ENCODE measurements around the gene C2orf80. TPM values are rescaled to one million over a fixed set of nuclear protein-coding genes. Genes with fewer than 3 reads are reported as not detected.
A peak's percentile ranks its signal among the peaks of the same experiment; 100 is the strongest.

The C2orf80 gene
- polyA plus RNA-seq, 1 of the 3 experiments (the other 2 are of a cell fraction), result not detected

DNA sequence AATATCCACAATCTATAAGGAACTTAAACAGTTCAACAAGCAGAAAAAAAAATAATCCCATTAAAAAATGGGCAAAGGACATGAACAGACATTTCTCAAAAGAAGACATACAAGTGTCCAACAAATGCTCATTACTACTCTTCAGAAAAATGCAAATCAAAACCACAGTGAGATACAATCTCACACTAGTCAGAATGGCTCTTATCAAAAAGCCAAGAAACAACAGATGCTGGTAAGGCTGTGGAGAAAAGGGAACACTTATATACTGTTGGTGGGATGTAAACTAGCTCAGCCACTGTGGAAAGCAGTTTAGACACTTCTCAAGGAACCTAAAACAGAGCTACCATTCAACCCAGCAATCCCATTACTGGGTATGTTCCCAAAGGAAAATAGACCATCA, 36.7 kb downstream of the C2orf80 start:
- DNase-seq, result no peak
- Histone ChIP-seq H2AFZ (ENCODE audit: low read depth) (no peak overlapping the region), H3K27ac (ENCODE audit: low read depth in 2 of 2, low read length in 1 of 2) (no peak overlapping the region), H3K4me3 (ENCODE audit: low read depth in 2 of 2, low read length in 1 of 2) (no peak overlapping the region), H3K36me3 (replicated peaks in 1 of 2; ENCODE audit: control insufficient read depth in 1 of 2, insufficient read depth in 2 of 2, low read length in 1 of 2) (no peaks in the 10 kb centered on the region), H3K4me1 (ENCODE audit: control insufficient read depth in 1 of 2, insufficient read depth in 2 of 2, low read depth in 1 of 2, low read length in 1 of 2) (no peaks in the 10 kb centered on the region), H3K9me3 (no peaks in the 10 kb centered on the region), H3K9ac (no peak overlapping the region), H3K9me2 (no peaks in the 10 kb centered on the region), H3K4me2 (no peak overlapping the region), H4K20me1 (ENCODE audit: insufficient read depth) (no peaks in the 10 kb centered on the region), H3F3A (replicated peaks; ENCODE audit: insufficient read depth) (no peaks in the 10 kb centered on the region), H3K79me2 (ENCODE audit: insufficient read depth) (no peaks in the 10 kb centered on the region), H3K27me3 (ENCODE audit: insufficient read depth) (no peaks in the 10 kb centered on the region)
- TF ChIP-seq, protein P1, sequence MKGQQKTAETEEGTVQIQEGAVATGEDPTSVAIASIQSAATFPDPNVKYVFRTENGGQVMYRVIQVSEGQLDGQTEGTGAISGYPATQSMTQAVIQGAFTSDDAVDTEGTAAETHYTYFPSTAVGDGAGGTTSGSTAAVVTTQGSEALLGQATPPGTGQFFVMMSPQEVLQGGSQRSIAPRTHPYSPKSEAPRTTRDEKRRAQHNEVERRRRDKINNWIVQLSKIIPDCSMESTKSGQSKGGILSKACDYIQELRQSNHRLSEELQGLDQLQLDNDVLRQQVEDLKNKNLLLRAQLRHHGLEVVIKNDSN (IDR thresholded peaks at IDR 0.05; ENCODE audit: borderline replicate concordance, low read depth), result no peak
- no peak for TF ChIP-seq SMC3 (IDR thresholded peaks at IDR 0.05; ENCODE audit: low read depth, low read length)
- no peak for TF ChIP-seq FOXM1 (IDR thresholded peaks at IDR 0.05; ENCODE audit: low read depth)
- TF ChIP-seq TCF12 (IDR thresholded peaks at IDR 0.05), result peak; percentile 12; the same call in 1 of the 2 replicates
- TF ChIP-seq NRF1 (IDR thresholded peaks at IDR 0.05; ENCODE audit: low read depth, low read length), result no peak
- TF ChIP-seq NFIC (IDR thresholded peaks at IDR 0.05; ENCODE audit: borderline replicate concordance), result no peak
- POLR2A ChIA-PET, result no interaction called here
- CTCF ChIA-PET, result no interaction called here

DNA sequence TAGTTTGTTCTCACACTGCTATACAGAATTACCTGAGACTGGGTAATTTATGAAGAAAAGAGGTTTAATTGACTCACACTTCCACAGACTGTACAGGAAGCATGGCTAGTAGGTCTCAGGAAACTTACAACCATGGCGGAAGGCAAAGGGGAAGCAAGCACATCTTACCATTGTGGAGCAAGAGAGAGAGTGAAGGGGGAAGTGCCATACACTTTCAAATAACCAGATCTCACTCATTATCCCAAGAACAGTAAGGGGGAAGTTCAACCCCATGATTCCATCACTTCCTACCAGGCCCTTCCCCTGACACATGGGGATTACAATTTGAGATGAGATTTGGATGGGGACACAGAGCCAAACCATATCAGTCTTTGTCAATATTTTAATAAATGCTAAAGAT, 38.9 kb downstream of the C2orf80 start:
- Histone ChIP-seq H3K27me3 (ENCODE audit: insufficient read depth) (no peaks in the 10 kb centered on the region), H3K4me2 (no peak overlapping the region), H3K36me3 (replicated peaks in 1 of 2; ENCODE audit: control insufficient read depth in 1 of 2, insufficient read depth in 2 of 2, low read length in 1 of 2) (no peaks in the 10 kb centered on the region), H3K9ac (no peak overlapping the region), H3K79me2 (ENCODE audit: insufficient read depth) (no peaks in the 10 kb centered on the region), H3F3A (replicated peaks; ENCODE audit: insufficient read depth) (no peaks in the 10 kb centered on the region), H2AFZ (ENCODE audit: low read depth) (no peak overlapping the region), H4K20me1 (ENCODE audit: insufficient read depth) (no peaks in the 10 kb centered on the region), H3K9me3 (no peaks in the 10 kb centered on the region), H3K4me1 (ENCODE audit: control insufficient read depth in 1 of 2, insufficient read depth in 2 of 2, low read depth in 1 of 2, low read length in 1 of 2) (no peaks in the 10 kb centered on the region), H3K4me3 (ENCODE audit: low read depth in 2 of 2, low read length in 1 of 2) (no peak overlapping the region), H3K9me2 (no peaks in the 10 kb centered on the region), H3K27ac (ENCODE audit: low read depth in 2 of 2, low read length in 1 of 2) (no peak overlapping the region)
- POLR2A ChIA-PET, result no interaction called here
- WGBS (ENCODE audit: low lambda C conversion rate), result 80% methylated on average over 1 of the region's 1 CpG
- CTCF ChIA-PET, result interaction anchor here (0.9 kb wide), 1 partner anchor 25 kb away, joined by 3 read pairs; no protein-coding TSS in a partner anchor
- TF ChIP-seq FOXJ3 (CRISPR knock-in tag; IDR thresholded peaks at IDR 0.05) (no peak), SIN3A (IDR thresholded peaks at IDR 0.05; ENCODE audit: borderline replicate concordance, low read depth, low read length) (no peak), RAD21 (IDR thresholded peaks at IDR 0.05; ENCODE audit: low read length) (no peak), SMC3 (IDR thresholded peaks at IDR 0.05; ENCODE audit: low read depth, low read length) (no peak), TAF1 (IDR thresholded peaks at IDR 0.05; ENCODE audit: borderline replicate concordance, low read depth, low read length) (no peak), MEF2A (IDR thresholded peaks at IDR 0.05; ENCODE audit: borderline replicate concordance, low read depth) (no peak), YY1 (IDR thresholded peaks at IDR 0.05; ENCODE audit: low read depth) (no peak), EP300 (IDR thresholded peaks at IDR 0.05; ENCODE audit: borderline replicate concordance in 1 of 2, low read depth in 1 of 2, low read length in 1 of 2) (no peak), CHD2 (IDR thresholded peaks at IDR 0.05; ENCODE audit: low read length, partially characterized antibody) (no peak), TEAD4 (IDR thresholded peaks at IDR 0.05; ENCODE audit: borderline replicate concordance, insufficient read depth) (no peak), GABPA (IDR thresholded peaks at IDR 0.05; ENCODE audit: low read depth) (no peak), NFIC (IDR thresholded peaks at IDR 0.05; ENCODE audit: borderline replicate concordance) (no peak), NRF1 (IDR thresholded peaks at IDR 0.05; ENCODE audit: low read depth, low read length) (no peak), GATA2 (CRISPR knock-in tag; IDR thresholded peaks at IDR 0.05) (no peak), TCF12 (IDR thresholded peaks at IDR 0.05) (no peak), RCOR1 (IDR thresholded peaks at IDR 0.05; ENCODE audit: low read length) (no peak), JUND (IDR thresholded peaks at IDR 0.05) (no peak)
- TF ChIP-seq, protein P2, sequence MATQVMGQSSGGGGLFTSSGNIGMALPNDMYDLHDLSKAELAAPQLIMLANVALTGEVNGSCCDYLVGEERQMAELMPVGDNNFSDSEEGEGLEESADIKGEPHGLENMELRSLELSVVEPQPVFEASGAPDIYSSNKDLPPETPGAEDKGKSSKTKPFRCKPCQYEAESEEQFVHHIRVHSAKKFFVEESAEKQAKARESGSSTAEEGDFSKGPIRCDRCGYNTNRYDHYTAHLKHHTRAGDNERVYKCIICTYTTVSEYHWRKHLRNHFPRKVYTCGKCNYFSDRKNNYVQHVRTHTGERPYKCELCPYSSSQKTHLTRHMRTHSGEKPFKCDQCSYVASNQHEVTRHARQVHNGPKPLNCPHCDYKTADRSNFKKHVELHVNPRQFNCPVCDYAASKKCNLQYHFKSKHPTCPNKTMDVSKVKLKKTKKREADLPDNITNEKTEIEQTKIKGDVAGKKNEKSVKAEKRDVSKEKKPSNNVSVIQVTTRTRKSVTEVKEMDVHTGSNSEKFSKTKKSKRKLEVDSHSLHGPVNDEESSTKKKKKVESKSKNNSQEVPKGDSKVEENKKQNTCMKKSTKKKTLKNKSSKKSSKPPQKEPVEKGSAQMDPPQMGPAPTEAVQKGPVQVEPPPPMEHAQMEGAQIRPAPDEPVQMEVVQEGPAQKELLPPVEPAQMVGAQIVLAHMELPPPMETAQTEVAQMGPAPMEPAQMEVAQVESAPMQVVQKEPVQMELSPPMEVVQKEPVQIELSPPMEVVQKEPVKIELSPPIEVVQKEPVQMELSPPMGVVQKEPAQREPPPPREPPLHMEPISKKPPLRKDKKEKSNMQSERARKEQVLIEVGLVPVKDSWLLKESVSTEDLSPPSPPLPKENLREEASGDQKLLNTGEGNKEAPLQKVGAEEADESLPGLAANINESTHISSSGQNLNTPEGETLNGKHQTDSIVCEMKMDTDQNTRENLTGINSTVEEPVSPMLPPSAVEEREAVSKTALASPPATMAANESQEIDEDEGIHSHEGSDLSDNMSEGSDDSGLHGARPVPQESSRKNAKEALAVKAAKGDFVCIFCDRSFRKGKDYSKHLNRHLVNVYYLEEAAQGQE (IDR thresholded peaks at IDR 0.05; ENCODE audit: low read depth, low read length), result no peak
- TF ChIP-seq, protein P3, sequence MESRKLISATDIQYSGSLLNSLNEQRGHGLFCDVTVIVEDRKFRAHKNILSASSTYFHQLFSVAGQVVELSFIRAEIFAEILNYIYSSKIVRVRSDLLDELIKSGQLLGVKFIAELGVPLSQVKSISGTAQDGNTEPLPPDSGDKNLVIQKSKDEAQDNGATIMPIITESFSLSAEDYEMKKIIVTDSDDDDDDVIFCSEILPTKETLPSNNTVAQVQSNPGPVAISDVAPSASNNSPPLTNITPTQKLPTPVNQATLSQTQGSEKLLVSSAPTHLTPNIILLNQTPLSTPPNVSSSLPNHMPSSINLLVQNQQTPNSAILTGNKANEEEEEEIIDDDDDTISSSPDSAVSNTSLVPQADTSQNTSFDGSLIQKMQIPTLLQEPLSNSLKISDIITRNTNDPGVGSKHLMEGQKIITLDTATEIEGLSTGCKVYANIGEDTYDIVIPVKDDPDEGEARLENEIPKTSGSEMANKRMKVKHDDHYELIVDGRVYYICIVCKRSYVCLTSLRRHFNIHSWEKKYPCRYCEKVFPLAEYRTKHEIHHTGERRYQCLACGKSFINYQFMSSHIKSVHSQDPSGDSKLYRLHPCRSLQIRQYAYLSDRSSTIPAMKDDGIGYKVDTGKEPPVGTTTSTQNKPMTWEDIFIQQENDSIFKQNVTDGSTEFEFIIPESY (IDR thresholded peaks at IDR 0.05; ENCODE audit: borderline replicate concordance, low read depth), result no peak
- TF ChIP-seq, protein P4, sequence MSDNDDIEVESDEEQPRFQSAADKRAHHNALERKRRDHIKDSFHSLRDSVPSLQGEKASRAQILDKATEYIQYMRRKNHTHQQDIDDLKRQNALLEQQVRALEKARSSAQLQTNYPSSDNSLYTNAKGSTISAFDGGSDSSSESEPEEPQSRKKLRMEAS (IDR thresholded peaks at IDR 0.05; ENCODE audit: low read depth), result no peak
- DNase-seq, result no peak
